B cell (primary cell): Measurements from ENCODE around the gene ROR2. TPM values are rescaled to one million over a fixed set of nuclear protein-coding genes. Genes with fewer than 3 reads are reported as not detected.

Experiments
- ATAC-seq: fragments of 200-7000 bp; cut with Tn5 transposase; one replicate; pipeline ENCODE4 v1.10.0; 2021; ENCODE audit warnings: low read depth, mild to moderate bottlenecking, moderate number of reproducible peaks, moderate library complexity
- CTCF ChIA-PET: fragments of 350-600 bp; sonication (Branson Sonifier 250); formaldehyde crosslinking; loops from one replicate; lab custom pipeline; 2021; ENCODE audit warnings: antibody characterized with exemption, inconsistent platforms; lab: Charles Lee
- POLR2A ChIA-PET: fragments of 350-600 bp; sonication (Branson Sonifier 250); formaldehyde crosslinking; loops from one replicate; lab custom pipeline; 2021; ENCODE audit warnings: antibody characterized with exemption; lab: Charles Lee
- DNase-seq: peaks from one replicate; pipeline ENCODE4 v3.0.0; 2013
- H2AFZ ChIP-seq: 2 replicates; pipeline ENCODE4 v1.6.1; 2012; ENCODE audit warnings: mild to moderate bottlenecking, low read depth, low read length; ENCODE audit not compliant: insufficient read depth, poor library complexity, severe bottlenecking
- H3K27ac ChIP-seq, 2 donors: 1 replicate in 1 of 2; 2 replicates in 1 of 2; pipeline ENCODE4 v1.5.1; 2012 to 2013; ENCODE audit warnings: low read length in 2 of 2, mild to moderate bottlenecking in 2 of 2, moderate library complexity in 1 of 2
- H3K27me3 ChIP-seq, 4 experiments: fragments of 200-600 bp in 1 of 4; sonication (generic) in 1 of 4; replicated peaks in 1 of 4; 1 replicate in 2 of 4; 2 replicates in 2 of 4; pipeline versions ENCODE4 v1.6.1 to v1.7.0; 2013 to 2016; ENCODE audit warnings: low read length in 3 of 4, mild to moderate bottlenecking in 2 of 4, mixed read lengths in 1 of 4, moderate library complexity in 1 of 4; ENCODE audit not compliant: insufficient read depth in 4 of 4, control insufficient read depth in 3 of 4; ENCODE audit errors: control extremely low read depth in 1 of 4
- H3K36me3 ChIP-seq, 2 experiments: replicated peaks in 1 of 2; 1 replicate in 1 of 2; 2 replicates in 1 of 2; pipeline versions ENCODE4 v1.6.1 to v1.7.1; 2013; ENCODE audit warnings: low read length in 1 of 2; ENCODE audit not compliant: insufficient read depth in 2 of 2, control insufficient read depth in 1 of 2; ENCODE audit errors: control extremely low read depth in 1 of 2, extremely low read depth in 1 of 2
- H3K4me1 ChIP-seq, 2 donors: fragments of 200-600 bp in 1 of 2; sonication (generic) in 1 of 2; 1 replicate in 1 of 2; 2 replicates in 1 of 2; pipeline versions ENCODE4 v1.5.1 to v1.6.1; 2013 to 2017; ENCODE audit warnings: low read length in 2 of 2; ENCODE audit not compliant: control insufficient read depth in 2 of 2, insufficient read depth in 2 of 2
- H3K4me2 ChIP-seq: replicated peaks from 2 replicates; pipeline ENCODE3; 2012; ENCODE audit warnings: mild to moderate bottlenecking, low read depth, low read length; ENCODE audit not compliant: poor library complexity, severe bottlenecking
- H3K4me3 ChIP-seq, 5 experiments: fragments of 200-600 bp in 1 of 5; sonication (generic) in 1 of 5; 1 replicate in 3 of 5; 2 replicates in 2 of 5; pipeline versions ENCODE4 v1.5.1 to v1.7.0; 2011 to 2016; ENCODE audit warnings: low read length in 4 of 5, mild to moderate bottlenecking in 4 of 5, low read depth in 2 of 5, control low read depth in 1 of 5, moderate library complexity in 1 of 5; ENCODE audit not compliant: insufficient read depth in 1 of 5; ENCODE audit errors: control extremely low read depth in 1 of 5, extremely low read depth in 1 of 5
- H3K79me2 ChIP-seq: fragments of 200-600 bp; sonication (generic); one replicate; pipeline ENCODE4 v1.6.0; 2016; ENCODE audit warnings: low read length; ENCODE audit not compliant: control insufficient read depth, insufficient read depth
- H3K9ac ChIP-seq: fragments of 200-600 bp; sonication (generic); 2 replicates; pipeline ENCODE4 v1.6.1; 2017; ENCODE audit warnings: mild to moderate bottlenecking, low read length, moderate library complexity
- H3K9me3 ChIP-seq, 3 donors: one replicate each; pipeline versions ENCODE4 v1.6.1 to v1.7.1; 2013; ENCODE audit warnings: low read length in 2 of 3; ENCODE audit not compliant: control insufficient read depth in 2 of 3, insufficient read depth in 1 of 3; ENCODE audit errors: control extremely low read depth in 1 of 3
- H4K20me1 ChIP-seq: 2 replicates; pipeline ENCODE4 v1.6.0; 2012; ENCODE audit warnings: mild to moderate bottlenecking, low read length; ENCODE audit not compliant: insufficient read depth, control insufficient read depth, poor library complexity, severe bottlenecking
- H3K27ac Mint-ChIP-seq: one replicate; pipeline ENCODE4 v1.8.0; 2021; ENCODE audit warnings: mixed read lengths
- H3K27me3 Mint-ChIP-seq: one replicate; pipeline ENCODE4 v1.8.0; 2021; ENCODE audit warnings: mixed read lengths
- H3K4me1 Mint-ChIP-seq: one replicate; pipeline ENCODE4 v1.8.0; 2021; ENCODE audit warnings: mixed read lengths
- H3K4me3 Mint-ChIP-seq: one replicate; pipeline ENCODE4 v1.8.0; 2021; ENCODE audit warnings: mixed read lengths
- H3K9me3 Mint-ChIP-seq: one replicate; pipeline ENCODE4 v1.8.0; 2022; ENCODE audit warnings: mixed read lengths; ENCODE audit not compliant: insufficient read depth
- CTCF ChIP-seq: fragments of 200-600 bp; IDR thresholded peaks from one replicate; pipeline ENCODE4 v1.8.0; 2022; ENCODE audit warnings: antibody characterized with exemption, mild to moderate bottlenecking
- EZH2 ChIP-seq: IDR thresholded peaks from 2 replicates; pipeline ENCODE4 v1.6.1; 2012; ENCODE audit warnings: borderline replicate concordance, low read depth, mild to moderate bottlenecking, moderate library complexity, low read length; ENCODE audit not compliant: insufficient read depth, poor library complexity, severe bottlenecking
- WGBS: methylation state at CpG from one replicate; pipeline ENCODE4 v1.1.5; 2013; ENCODE audit warnings: missing lambda C conversion rate; ENCODE audit not compliant: insufficient coverage; 5-methylcytosine and 5-hydroxymethylcytosine counted together
- intact Hi-C: fragments of 100-400 bp; cut with micrococcal nuclease; formaldehyde crosslinking; loops from one replicate; pipeline ENCODE4 v1.10.0; 2022
- polyA plus RNA-seq: library from polyadenylated mRNA; depleted of rRNA; stranded (reverse); fragments of >200 nt; gene quantifications from 2 replicates; pipeline ENCODE4 v1.2.3, GENCODE V29; 2012
- total RNA-seq, 2 donors: library from RNA; stranded (reverse); fragments of 120-200 nt in 1 of 2; gene quantifications; 1 replicate in 1 of 2; 2 replicates in 1 of 2; pipeline versions ENCODE4 v1.2.3 to v1.2.4, GENCODE V29; 2013 to 2022

Gene ROR2
- total and polyA plus RNA-seq, 2 donors (not counting 1 experiment from before 2014, with no cell fraction given) = 0.21 to 0.49 TPM

- CTCF ChIA-PET = interaction anchor here (0.9 to 1.3 kb wide), 2 partner anchors 13 to 14 kb away, joined by 3 read pairs; no protein-coding TSS in a partner anchor
- Histone ChIP-seq H3K9ac (no peak overlapping the region), H3K36me3 (no peaks in the 10 kb centered on the region), H3K4me3 (no peak overlapping the region), H3K4me1 (peaks cover 0 to 4% of the 10 kb centered on the region in 2 donors), H3K4me2 (no peak overlapping the region), H2AFZ (no peak overlapping the region), H3K79me2 (no peaks in the 10 kb centered on the region), H4K20me1 (no peaks in the 10 kb centered on the region), H3K9me3 (peaks cover 0 to 3% (median 0%) of the 10 kb centered on the region in 3 donors), H3K27ac (no peak overlapping the region), H3K27me3 (peaks cover 0 to 7% (median 1%) of the 10 kb centered on the region in 4 experiments)
- Mint-ChIP-seq H3K4me1 (no peaks in the 10 kb centered on the region), H3K27me3 (peaks cover 34% of the 10 kb centered on the region), H3K9me3 (no peaks in the 10 kb centered on the region), H3K4me3 (no peak overlapping the region), H3K27ac (no peak overlapping the region)
- DNase-seq = no peak
- intact Hi-C loops = loop anchor here (10.0 kb wide), 1 partner anchor 108 kb away; no protein-coding TSS in a partner anchor
- no peak for ATAC-seq
- POLR2A ChIA-PET = no interaction called here
- TF ChIP-seq EZH2 = no peak
- TF ChIP-seq CTCF = no peak
- 100% methylated on average over 1 of the region's 6 CpGs for WGBS
These were observed 173.4 kb downstream of the ROR2 start for GRCh38 chr9:91776409-91777291.

DNA sequence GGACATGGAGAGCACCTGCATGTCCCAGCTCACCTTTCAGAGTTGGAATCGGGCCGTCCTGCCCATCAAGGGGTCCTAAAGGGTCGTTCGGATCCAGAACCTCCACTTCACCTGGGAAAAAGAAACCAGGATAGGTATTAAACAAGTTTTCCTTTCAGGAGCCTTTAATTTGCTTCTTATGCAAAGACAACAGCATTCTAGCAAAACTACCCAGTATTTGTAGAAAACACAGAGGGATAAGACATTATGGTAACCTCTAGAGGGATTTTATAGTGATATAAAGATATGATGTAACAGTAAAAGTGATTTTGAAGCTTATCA, 174.4 kb downstream of the ROR2 start:
- peaks cover 31% of the 10 kb centered on the region for H3K27me3 Mint-ChIP-seq
- DNase-seq = no peak
- POLR2A ChIA-PET = no interaction called here

More for the DNA sequence above, 174.4 kb downstream of the ROR2 start:
- no peaks in the 10 kb centered on the region for H3K4me1 Mint-ChIP-seq
- intact Hi-C loops = loop anchor here (10.0 kb wide), 1 partner anchor 109 kb away; no protein-coding TSS in a partner anchor
- Histone ChIP-seq H3K9me3 (peaks cover 0 to 3% (median 0%) of the 10 kb centered on the region in 3 donors), H3K4me2 (no peak overlapping the region), H2AFZ (no peak overlapping the region), H3K4me3 (no peak overlapping the region), H3K27ac (no peak overlapping the region), H3K4me1 (peaks cover 0 to 4% of the 10 kb centered on the region in 2 donors), H4K20me1 (no peaks in the 10 kb centered on the region), H3K79me2 (no peaks in the 10 kb centered on the region), H3K9ac (no peak overlapping the region), H3K27me3 (peaks cover 0 to 7% (median 1%) of the 10 kb centered on the region in 4 experiments), H3K36me3 (no peaks in the 10 kb centered on the region)
- peak; percentile 52 for TF ChIP-seq CTCF
- no peak for TF ChIP-seq EZH2
- CTCF ChIA-PET = interaction anchor here (0.9 to 1.3 kb wide), 2 partner anchors 12 to 15 kb away, joined by 3 read pairs; no protein-coding TSS in a partner anchor
- no peak overlapping the region for H3K27ac Mint-ChIP-seq
- WGBS = 35% methylated on average over 4 of the region's 4 CpGs
- ATAC-seq = no peak
- no peaks in the 10 kb centered on the region for H3K9me3 Mint-ChIP-seq
- no peak overlapping the region for H3K4me3 Mint-ChIP-seq
